PC-9 (cell line): Measurements from ENCODE around the gene HSD11B1.

ENCODE experiments used
- EZH2 ChIP-seq: fragments of 200-600 bp; sonication (generic); IDR thresholded peaks from 2 replicates; pipeline ENCODE4 v1.8.0; 2017; ENCODE audit warnings: antibody characterized with exemption, low read depth
- TF ChIP-seq, protein P1 (sequence below): fragments of 200-600 bp; sonication (generic); conservative IDR thresholded peaks from 2 replicates; pipeline ENCODE4 v1.6.1; 2017; ENCODE audit warnings: mixed run types, antibody characterized with exemption, mild to moderate bottlenecking, moderate library complexity

DNA sequence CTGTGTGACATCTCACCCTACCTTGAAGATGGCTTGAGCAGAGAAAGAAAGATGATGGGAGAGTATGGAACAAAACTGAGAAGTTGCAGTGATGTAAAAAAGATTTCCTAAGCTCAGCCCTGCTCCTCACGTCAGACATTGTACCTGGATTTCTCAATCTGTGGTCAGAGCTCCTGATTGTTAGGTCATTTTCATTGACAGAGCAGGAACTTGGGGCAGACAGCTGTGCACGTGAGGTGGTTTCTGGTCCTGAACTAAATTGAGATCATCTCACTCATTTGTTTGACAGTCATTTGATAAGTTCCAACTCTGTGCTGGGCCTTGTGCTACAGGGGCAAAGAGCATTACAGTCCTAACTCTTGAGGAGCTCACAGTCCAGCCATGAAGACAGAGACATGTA is 61.4 kb downstream of the HSD11B1 start:
- TF ChIP-seq EZH2, result no peak
- TF ChIP-seq, protein P1, sequence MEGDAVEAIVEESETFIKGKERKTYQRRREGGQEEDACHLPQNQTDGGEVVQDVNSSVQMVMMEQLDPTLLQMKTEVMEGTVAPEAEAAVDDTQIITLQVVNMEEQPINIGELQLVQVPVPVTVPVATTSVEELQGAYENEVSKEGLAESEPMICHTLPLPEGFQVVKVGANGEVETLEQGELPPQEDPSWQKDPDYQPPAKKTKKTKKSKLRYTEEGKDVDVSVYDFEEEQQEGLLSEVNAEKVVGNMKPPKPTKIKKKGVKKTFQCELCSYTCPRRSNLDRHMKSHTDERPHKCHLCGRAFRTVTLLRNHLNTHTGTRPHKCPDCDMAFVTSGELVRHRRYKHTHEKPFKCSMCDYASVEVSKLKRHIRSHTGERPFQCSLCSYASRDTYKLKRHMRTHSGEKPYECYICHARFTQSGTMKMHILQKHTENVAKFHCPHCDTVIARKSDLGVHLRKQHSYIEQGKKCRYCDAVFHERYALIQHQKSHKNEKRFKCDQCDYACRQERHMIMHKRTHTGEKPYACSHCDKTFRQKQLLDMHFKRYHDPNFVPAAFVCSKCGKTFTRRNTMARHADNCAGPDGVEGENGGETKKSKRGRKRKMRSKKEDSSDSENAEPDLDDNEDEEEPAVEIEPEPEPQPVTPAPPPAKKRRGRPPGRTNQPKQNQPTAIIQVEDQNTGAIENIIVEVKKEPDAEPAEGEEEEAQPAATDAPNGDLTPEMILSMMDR, result no peak
